Measurements from ENCODE around the gene SLC26A2. TPM values are rescaled to one million over a fixed set of nuclear protein-coding genes. Genes with fewer than 3 reads are reported as not detected.
"Not testable (repeated sequence)": the region's sequence is repeated elsewhere in the genome, so short reads cannot be mapped to it uniquely, and the experiment has no call there.

Gene SLC26A2
- total and polyA plus RNA-seq, 2 donors (not counting 1 experiment from before 2014, with no cell fraction given) = 2.1 to 13.2 TPM

GRCh38 chr5:150024346-150024984 lies 63.9 kb downstream of the SLC26A2 start:
- POLR2A ChIA-PET = no interaction called here
- H3K9me3 Mint-ChIP-seq (ENCODE audit: insufficient read depth) = no peaks in the 10 kb centered on the region
- Histone ChIP-seq H3K27me3 (replicated peaks in 1 of 4; ENCODE audit: control extremely low read depth in 1 of 4, control insufficient read depth in 3 of 4, insufficient read depth in 4 of 4, low read length in 3 of 4) (no peaks in the 10 kb centered on the region), H3K4me1 (ENCODE audit: control insufficient read depth in 2 of 2, insufficient read depth in 2 of 2, low read length in 2 of 2) (no peaks in the 10 kb centered on the region), H3K79me2 (ENCODE audit: control insufficient read depth, insufficient read depth, low read length) (no peaks in the 10 kb centered on the region), H3K4me2 (replicated peaks; ENCODE audit: low read depth, low read length, poor library complexity, severe bottlenecking) (no peak overlapping the region), H3K27ac (ENCODE audit: low read length in 2 of 2) (no peak overlapping the region), H3K9ac (ENCODE audit: low read length) (no peak overlapping the region), H3K9me3 (ENCODE audit: control extremely low read depth in 1 of 3, control insufficient read depth in 2 of 3, insufficient read depth in 1 of 3, low read length in 2 of 3) (no peaks in the 10 kb centered on the region), H3K36me3 (replicated peaks in 1 of 2; ENCODE audit: control extremely low read depth in 1 of 2, control insufficient read depth in 1 of 2, extremely low read depth in 1 of 2, insufficient read depth in 2 of 2, low read length in 1 of 2) (peaks cover 5 to 72% of the 10 kb centered on the region in 2 experiments), H2AFZ (ENCODE audit: insufficient read depth, low read depth, low read length, poor library complexity, severe bottlenecking) (no peak overlapping the region), H4K20me1 (ENCODE audit: control insufficient read depth, insufficient read depth, low read length, poor library complexity, severe bottlenecking) (no peaks in the 10 kb centered on the region), H3K4me3 (ENCODE audit: control extremely low read depth in 1 of 5, extremely low read depth in 1 of 5, insufficient read depth in 1 of 5, low read depth in 2 of 5, low read length in 4 of 5) (no peak overlapping the region)
- DNase-seq (no peak), ATAC-seq (ENCODE audit: low read depth) (no peak)
- 76% methylated on average over 3 of the region's 9 CpGs for WGBS (ENCODE audit: insufficient coverage)
- no peak overlapping the region for H3K4me3 Mint-ChIP-seq
- TF ChIP-seq CTCF (IDR thresholded peaks at IDR 0.05) (no peak), EZH2 (IDR thresholded peaks at IDR 0.05; ENCODE audit: borderline replicate concordance, insufficient read depth, low read depth, low read length, poor library complexity, severe bottlenecking) (no peak)
- CTCF ChIA-PET = no interaction called here
- no peaks in the 10 kb centered on the region for H3K27me3 Mint-ChIP-seq
- H3K4me1 Mint-ChIP-seq = no peaks in the 10 kb centered on the region
- intact Hi-C loops (cut with micrococcal nuclease) = no loop called here
- no peak overlapping the region for H3K27ac Mint-ChIP-seq

GRCh38 chr5:150026682-150027172 lies 66.2 kb downstream of the SLC26A2 start:
- H3K4me2 ChIP-seq (replicated peaks; ENCODE audit: low read depth, low read length, poor library complexity, severe bottlenecking) = no peak overlapping the region
- WGBS (ENCODE audit: insufficient coverage) = 100% methylated on average over 4 of the region's 4 CpGs
- H3K27ac ChIP-seq (ENCODE audit: low read length in 2 of 2) = no peak overlapping the region
- H3K27me3 Mint-ChIP-seq = no peaks in the 10 kb centered on the region
- CTCF ChIA-PET = no interaction called here
- no peak overlapping the region for H3K9ac ChIP-seq (ENCODE audit: low read length)
- H3K4me1 Mint-ChIP-seq = no peaks in the 10 kb centered on the region
- H3K9me3 ChIP-seq (ENCODE audit: control extremely low read depth in 1 of 3, control insufficient read depth in 2 of 3, insufficient read depth in 1 of 3, low read length in 2 of 3) = no peaks in the 10 kb centered on the region
- H3K79me2 ChIP-seq (ENCODE audit: control insufficient read depth, insufficient read depth, low read length) = no peaks in the 10 kb centered on the region
- TF ChIP-seq EZH2 (IDR thresholded peaks at IDR 0.05; ENCODE audit: borderline replicate concordance, insufficient read depth, low read depth, low read length, poor library complexity, severe bottlenecking) (no peak), CTCF (IDR thresholded peaks at IDR 0.05) (no peak)
- H3K36me3 ChIP-seq (replicated peaks in 1 of 2; ENCODE audit: control extremely low read depth in 1 of 2, control insufficient read depth in 1 of 2, extremely low read depth in 1 of 2, insufficient read depth in 2 of 2, low read length in 1 of 2) = peaks cover 12 to 74% of the 10 kb centered on the region in 2 experiments
- H3K27ac Mint-ChIP-seq = no peak overlapping the region
- intact Hi-C loops (cut with micrococcal nuclease) = no loop called here
- H3K9me3 Mint-ChIP-seq (ENCODE audit: insufficient read depth) = no peaks in the 10 kb centered on the region
- no peak for ATAC-seq (ENCODE audit: low read depth)
- no peak overlapping the region for H3K4me3 ChIP-seq (ENCODE audit: control extremely low read depth in 1 of 5, extremely low read depth in 1 of 5, insufficient read depth in 1 of 5, low read depth in 2 of 5, low read length in 4 of 5)
- no peak for DNase-seq
- no peaks in the 10 kb centered on the region for H3K4me1 ChIP-seq (ENCODE audit: control insufficient read depth in 2 of 2, insufficient read depth in 2 of 2, low read length in 2 of 2)
- H3K4me3 Mint-ChIP-seq = no peak overlapping the region
- H4K20me1 ChIP-seq (ENCODE audit: control insufficient read depth, insufficient read depth, low read length, poor library complexity, severe bottlenecking) = no peaks in the 10 kb centered on the region
- POLR2A ChIA-PET = interaction anchor here (0.6 kb wide), 1 partner anchor 425 kb away, joined by 3 read pairs; no protein-coding TSS in a partner anchor
- H3K27me3 ChIP-seq (replicated peaks in 1 of 4; ENCODE audit: control extremely low read depth in 1 of 4, control insufficient read depth in 3 of 4, insufficient read depth in 4 of 4, low read length in 3 of 4) = no peaks in the 10 kb centered on the region
- H2AFZ ChIP-seq (ENCODE audit: insufficient read depth, low read depth, low read length, poor library complexity, severe bottlenecking) = no peak overlapping the region

- H4K20me1 ChIP-seq (ENCODE audit: control insufficient read depth, insufficient read depth, low read length, poor library complexity, severe bottlenecking); CTCF ChIA-PET; H3K27ac Mint-ChIP-seq; H3K4me3 ChIP-seq (ENCODE audit: control extremely low read depth in 1 of 5, extremely low read depth in 1 of 5, insufficient read depth in 1 of 5, low read depth in 2 of 5, low read length in 4 of 5); POLR2A ChIA-PET; DNase-seq; H3K79me2 ChIP-seq (ENCODE audit: control insufficient read depth, insufficient read depth, low read length); ATAC-seq (ENCODE audit: low read depth); H3K27me3 Mint-ChIP-seq; H2AFZ ChIP-seq (ENCODE audit: insufficient read depth, low read depth, low read length, poor library complexity, severe bottlenecking); H3K4me1 Mint-ChIP-seq; H3K4me3 Mint-ChIP-seq; H3K27me3 ChIP-seq (replicated peaks in 1 of 4; ENCODE audit: control extremely low read depth in 1 of 4, control insufficient read depth in 3 of 4, insufficient read depth in 4 of 4, low read length in 3 of 4); H3K9me3 ChIP-seq (ENCODE audit: control extremely low read depth in 1 of 3, control insufficient read depth in 2 of 3, insufficient read depth in 1 of 3, low read length in 2 of 3); H3K27ac ChIP-seq (ENCODE audit: low read length in 2 of 2); H3K4me2 ChIP-seq (replicated peaks; ENCODE audit: low read depth, low read length, poor library complexity, severe bottlenecking); H3K9me3 Mint-ChIP-seq (ENCODE audit: insufficient read depth); intact Hi-C loops (cut with micrococcal nuclease); H3K4me1 ChIP-seq (ENCODE audit: control insufficient read depth in 2 of 2, insufficient read depth in 2 of 2, low read length in 2 of 2); H3K9ac ChIP-seq (ENCODE audit: low read length): not testable (repeated sequence)
- H3K36me3 ChIP-seq (replicated peaks in 1 of 2; ENCODE audit: control extremely low read depth in 1 of 2, control insufficient read depth in 1 of 2, extremely low read depth in 1 of 2, insufficient read depth in 2 of 2, low read length in 1 of 2) = peaks cover 14 to 82% of the 10 kb centered on the region in 2 experiments
- whole genome bisulfite sequencing (ENCODE audit: insufficient coverage) = no CpG with 5 or more reads among the region's 1 CpG
Observed at GRCh38 chr5:150028047-150028446, 67.5 kb downstream of the SLC26A2 start.

All from B cell (primary cell).